RWPE2 (cell line): Measurements from ENCODE around the gene MTG2.

Experiments
- ATAC-seq: fragments of 200-7000 bp; cut with Tn5 transposase; 3 replicates; pipeline ENCODE4 v1.9.1; 2021; ENCODE audit warnings: low read depth
- DNase-seq: peaks from one replicate; pipeline ENCODE4 v3.0.0-alpha.2; 2020; ENCODE audit warnings: low spot score
- H3K27ac ChIP-seq: fragments of 450-650 bp; 2 replicates; pipeline ENCODE4 v1.5.1; 2017; ENCODE audit warnings: mild to moderate bottlenecking; ENCODE audit not compliant: poor library complexity, severe bottlenecking
- H3K27me3 ChIP-seq: fragments of 250-450 bp; sonication (Bioruptor Pico); 2 replicates; pipeline ENCODE4 v1.5.1; 2021; ENCODE audit warnings: mild to moderate bottlenecking, moderate library complexity; ENCODE audit not compliant: insufficient read depth, poor library complexity, severe bottlenecking
- H3K36me3 ChIP-seq: fragments of 250-450 bp; sonication (Bioruptor Pico); 2 replicates; pipeline ENCODE4 v1.5.1; 2020; ENCODE audit warnings: low read depth, mild to moderate bottlenecking, moderate library complexity
- H3K4me1 ChIP-seq: fragments of 250-450 bp; sonication (Bioruptor Pico); 2 replicates; pipeline ENCODE4 v1.5.1; 2021; ENCODE audit warnings: mild to moderate bottlenecking, moderate library complexity; ENCODE audit not compliant: insufficient read depth, poor library complexity, severe bottlenecking
- H3K4me3 ChIP-seq: fragments of 250-450 bp; sonication (Bioruptor Pico); 2 replicates; pipeline ENCODE4 v1.5.1; 2021; ENCODE audit warnings: mild to moderate bottlenecking, moderate library complexity; ENCODE audit not compliant: severe bottlenecking
- H3K9me3 ChIP-seq: fragments of 250-450 bp; sonication (Bioruptor Pico); 2 replicates; pipeline ENCODE4 v1.5.1; 2021; ENCODE audit warnings: mild to moderate bottlenecking, moderate library complexity; ENCODE audit not compliant: severe bottlenecking
- TF ChIP-seq, protein P1 (sequence below): fragments of 450-650 bp; IDR thresholded peaks from one replicate; pipeline ENCODE4 v1.5.1; 2017; ENCODE audit warnings: mild to moderate bottlenecking, moderate library complexity; ENCODE audit not compliant: poor library complexity, severe bottlenecking

MTG2 gene

DNA sequence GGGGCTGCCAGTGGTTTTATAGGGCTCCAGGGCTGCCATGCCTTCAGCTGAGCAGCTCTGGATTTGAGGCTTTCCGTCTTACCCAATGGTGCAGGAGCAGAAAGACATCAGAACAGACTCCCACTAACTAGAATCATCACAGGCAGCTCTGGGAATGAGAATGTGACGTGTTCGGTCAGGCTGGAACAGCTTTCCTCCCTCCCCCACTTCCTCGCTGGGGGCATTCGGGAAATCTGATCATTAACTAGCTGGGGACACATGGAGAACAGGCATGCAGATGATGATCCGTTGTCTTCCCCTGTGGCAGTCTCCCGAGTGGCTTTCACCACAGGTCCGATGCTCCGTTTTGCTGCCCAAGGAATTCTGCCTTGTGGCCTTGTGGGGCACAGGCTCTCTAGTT, 5.5 kb upstream of the MTG2 start:
- H3K4me3 ChIP-seq = no peak overlapping the region
- peaks cover 5% of the 10 kb centered on the region for H3K4me1 ChIP-seq
- H3K36me3 ChIP-seq = peaks cover 59% of the 10 kb centered on the region
- no peak overlapping the region for H3K27ac ChIP-seq
- no peaks in the 10 kb centered on the region for H3K27me3 ChIP-seq
- ATAC-seq (no peak), DNase-seq (peak; percentile 59)
- H3K9me3 ChIP-seq = no peaks in the 10 kb centered on the region
- TF ChIP-seq, protein P1, sequence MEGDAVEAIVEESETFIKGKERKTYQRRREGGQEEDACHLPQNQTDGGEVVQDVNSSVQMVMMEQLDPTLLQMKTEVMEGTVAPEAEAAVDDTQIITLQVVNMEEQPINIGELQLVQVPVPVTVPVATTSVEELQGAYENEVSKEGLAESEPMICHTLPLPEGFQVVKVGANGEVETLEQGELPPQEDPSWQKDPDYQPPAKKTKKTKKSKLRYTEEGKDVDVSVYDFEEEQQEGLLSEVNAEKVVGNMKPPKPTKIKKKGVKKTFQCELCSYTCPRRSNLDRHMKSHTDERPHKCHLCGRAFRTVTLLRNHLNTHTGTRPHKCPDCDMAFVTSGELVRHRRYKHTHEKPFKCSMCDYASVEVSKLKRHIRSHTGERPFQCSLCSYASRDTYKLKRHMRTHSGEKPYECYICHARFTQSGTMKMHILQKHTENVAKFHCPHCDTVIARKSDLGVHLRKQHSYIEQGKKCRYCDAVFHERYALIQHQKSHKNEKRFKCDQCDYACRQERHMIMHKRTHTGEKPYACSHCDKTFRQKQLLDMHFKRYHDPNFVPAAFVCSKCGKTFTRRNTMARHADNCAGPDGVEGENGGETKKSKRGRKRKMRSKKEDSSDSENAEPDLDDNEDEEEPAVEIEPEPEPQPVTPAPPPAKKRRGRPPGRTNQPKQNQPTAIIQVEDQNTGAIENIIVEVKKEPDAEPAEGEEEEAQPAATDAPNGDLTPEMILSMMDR = no peak

DNA sequence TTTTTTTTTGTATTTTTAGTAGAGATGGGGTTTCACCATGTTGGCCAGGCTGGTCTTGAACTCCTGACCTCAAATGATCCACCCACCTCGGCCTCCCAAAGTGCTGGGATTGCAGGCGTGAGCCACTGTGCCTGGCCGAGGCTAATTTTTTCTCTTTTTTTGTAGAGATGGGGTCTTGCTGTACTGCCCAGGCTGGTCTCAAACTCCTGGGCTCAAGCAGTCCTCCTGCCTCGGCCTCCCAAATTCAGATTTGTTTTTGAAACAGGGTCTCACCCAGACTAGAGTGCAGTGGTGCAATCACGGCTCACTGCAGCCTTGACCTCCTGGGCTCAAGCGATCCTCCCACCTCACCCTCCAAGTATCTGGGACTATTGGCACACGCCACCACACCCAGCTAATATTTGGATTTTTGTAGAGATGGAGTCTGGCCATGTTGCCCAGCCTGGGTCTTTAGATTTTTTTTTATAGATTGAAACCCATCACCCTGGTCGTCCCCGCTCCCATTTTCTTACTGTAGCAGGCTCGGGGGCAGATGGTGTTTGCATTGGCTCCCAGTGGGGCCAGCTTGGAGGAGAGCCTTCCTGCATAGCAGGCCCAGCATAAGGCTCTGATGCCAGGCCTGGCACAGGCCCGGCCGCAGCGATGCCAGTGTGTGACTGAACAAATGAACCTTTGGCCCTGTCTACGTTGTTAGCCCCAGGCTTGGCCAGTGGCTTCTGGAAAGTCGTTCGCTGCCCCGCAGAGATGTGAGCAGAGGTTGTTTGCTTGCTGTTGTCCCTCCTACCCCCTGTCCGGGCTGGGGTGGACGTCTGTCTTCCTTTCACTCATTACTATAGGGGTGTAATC, 4.3 kb upstream of the MTG2 start:
- Histone ChIP-seq H3K36me3 (peaks cover 52% of the 10 kb centered on the region), H3K4me1 (peaks cover 5% of the 10 kb centered on the region), H3K4me3 (no peak overlapping the region), H3K9me3 (no peaks in the 10 kb centered on the region), H3K27ac (no peak overlapping the region), H3K27me3 (no peaks in the 10 kb centered on the region)
- TF ChIP-seq, protein P1 = no peak
- ATAC-seq (no peak), DNase-seq (peak; percentile 75)

DNA sequence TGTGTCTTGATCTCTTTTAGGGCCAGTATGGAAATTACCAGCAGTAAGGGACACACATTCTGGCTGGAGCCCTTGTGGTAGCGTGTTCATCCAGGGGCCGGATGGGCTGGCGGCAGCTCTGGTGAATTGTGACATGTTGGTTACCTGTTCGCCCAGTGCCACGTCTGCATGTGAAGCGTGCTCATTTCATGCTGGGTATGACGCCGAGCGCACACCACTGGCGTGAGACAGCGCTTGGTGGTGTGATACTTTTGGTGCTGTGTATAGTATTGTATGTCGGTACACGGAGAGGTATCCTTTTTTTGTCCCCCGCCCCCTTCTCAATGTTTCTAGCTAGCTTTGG, 3.7 kb upstream of the MTG2 start:
- peak; percentile 79 for DNase-seq
- no peak overlapping the region for H3K4me3 ChIP-seq
- ATAC-seq = no peak
- no peak overlapping the region for H3K27ac ChIP-seq
- TF ChIP-seq, protein P1 = no peak
- peaks cover 8% of the 10 kb centered on the region for H3K4me1 ChIP-seq
- no peaks in the 10 kb centered on the region for H3K9me3 ChIP-seq
- H3K27me3 ChIP-seq = no peaks in the 10 kb centered on the region
- H3K36me3 ChIP-seq = peaks cover 46% of the 10 kb centered on the region

DNA sequence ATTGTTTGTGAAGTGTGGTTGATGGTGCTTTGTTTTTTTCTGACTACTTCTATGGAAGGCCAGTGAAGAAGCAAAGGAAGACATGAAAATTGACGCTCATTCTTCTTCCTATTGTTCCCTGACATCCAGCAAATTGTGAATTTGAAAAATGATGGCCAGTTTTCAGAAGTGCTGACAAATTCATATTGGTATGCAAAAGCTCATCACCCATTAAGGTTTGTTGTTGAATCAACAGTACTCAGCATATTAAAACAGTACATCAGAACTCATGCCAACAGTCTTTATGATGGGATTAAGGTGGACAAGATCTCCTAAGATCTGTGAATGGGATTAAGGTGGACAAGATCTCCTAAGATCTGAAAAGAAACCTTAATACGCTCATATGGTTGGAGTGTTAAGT, 1.0 kb upstream of the MTG2 start:
- TF ChIP-seq, protein P1 = no peak
- peaks cover 27% of the 10 kb centered on the region for H3K36me3 ChIP-seq
- H3K4me1 ChIP-seq = peaks cover 8% of the 10 kb centered on the region
- no peak for DNase-seq
- H3K9me3 ChIP-seq = no peaks in the 10 kb centered on the region
- ATAC-seq = no peak
- H3K4me3 ChIP-seq = peak overlapping the region; percentile 88
- peak overlapping the region; percentile 63 for H3K27ac ChIP-seq
- no peaks in the 10 kb centered on the region for H3K27me3 ChIP-seq
